Activated CD4-positive, alpha-beta T cell treated with anti-CD3 and anti-CD28 coated beads, Interleukin-2, amount 10 ng/mL, durations not matched to agents 24 days and 14 days (primary cell): ENCODE results near the gene MYBPC2. TPM values are rescaled to one million over a fixed set of nuclear protein-coding genes. Genes with fewer than 3 reads are reported as not detected.

Source experiments
- DNase-seq: peaks from one replicate; pipeline ENCODE4 v3.0.0; 2022
- H3K27ac Mint-ChIP-seq: one replicate; pipeline ENCODE4 v1.8.0; 2022; ENCODE audit warnings: mild to moderate bottlenecking, mixed read lengths
- H3K27me3 Mint-ChIP-seq: one replicate; pipeline ENCODE4 v1.8.0; 2022; ENCODE audit warnings: mixed read lengths
- H3K36me3 Mint-ChIP-seq: one replicate; pipeline ENCODE4 v1.8.0; 2022; ENCODE audit warnings: low read depth, mild to moderate bottlenecking, mixed read lengths
- H3K4me1 Mint-ChIP-seq: one replicate; pipeline ENCODE4 v1.8.0; 2021; ENCODE audit warnings: mixed read lengths
- H3K4me3 Mint-ChIP-seq: one replicate; pipeline ENCODE4 v1.8.0; 2022; ENCODE audit warnings: mild to moderate bottlenecking, moderate library complexity, mixed read lengths
- H3K9me3 Mint-ChIP-seq: one replicate; pipeline ENCODE4 v1.8.0; 2021; ENCODE audit warnings: mixed read lengths
- intact Hi-C: fragments of 100-400 bp; cut with micrococcal nuclease; formaldehyde crosslinking; loops from one replicate; pipeline ENCODE4 v1.15.1; 2023
- total RNA-seq: library from RNA; stranded (reverse); gene quantifications from 2 replicates; pipeline ENCODE4 v1.2.3, GENCODE V29; 2022

Gene MYBPC2
- total RNA-seq, 1 donor from 2014 or later, result 0.26 TPM

- Mint-ChIP-seq H3K36me3 (peaks cover 6% of the 10 kb centered on the region), H3K27ac (no peak overlapping the region), H3K4me3 (no peak overlapping the region), H3K27me3 (peaks cover 10% of the 10 kb centered on the region), H3K9me3 (no peaks in the 10 kb centered on the region), H3K4me1 (peaks cover 15% of the 10 kb centered on the region)
- DNase-seq, result no peak
- intact Hi-C loops, result no loop called here
Observed at GRCh38 chr19:50493171-50493570, 60.5 kb downstream of the MYBPC2 start.

- Mint-ChIP-seq H3K36me3 (peaks cover 6% of the 10 kb centered on the region), H3K9me3 (no peaks in the 10 kb centered on the region), H3K27me3 (peaks cover 10% of the 10 kb centered on the region), H3K4me1 (peaks cover 15% of the 10 kb centered on the region), H3K4me3 (no peak overlapping the region), H3K27ac (no peak overlapping the region)
- intact Hi-C loops, result no loop called here
- no peak for DNase-seq
Observed at GRCh38 chr19:50494186-50495019, 61.7 kb downstream of the MYBPC2 start.

DNA sequence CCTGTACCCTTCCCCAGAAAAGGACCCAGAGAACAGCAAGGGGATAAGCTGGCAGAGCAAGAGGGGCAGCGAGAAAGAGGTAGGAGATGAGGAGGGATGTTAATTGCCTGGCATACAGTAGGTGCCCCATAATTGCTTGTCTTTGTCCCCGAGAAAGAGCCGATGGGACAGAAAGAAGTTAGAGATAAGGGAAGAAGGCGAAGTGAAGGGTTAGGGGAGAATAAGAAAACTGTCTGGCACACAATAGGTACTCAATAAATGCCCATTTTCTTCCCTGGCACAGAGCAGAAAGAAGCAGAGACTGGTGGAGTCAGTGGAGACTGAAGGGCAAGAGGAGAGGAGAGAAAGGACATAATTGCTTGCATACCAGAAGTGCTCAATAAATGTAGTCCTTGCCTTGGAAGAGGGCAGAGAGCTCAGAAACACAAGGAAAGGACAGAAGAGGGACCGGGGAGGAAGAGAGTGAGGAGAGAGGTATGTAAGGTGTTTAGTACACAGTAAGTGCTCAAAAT lies 62.4 kb downstream of the MYBPC2 start:
- no peak for DNase-seq
- intact Hi-C loops, result no loop called here
- Mint-ChIP-seq H3K4me1 (peaks cover 15% of the 10 kb centered on the region), H3K36me3 (peaks cover 2% of the 10 kb centered on the region), H3K27ac (no peak overlapping the region), H3K27me3 (peaks cover 10% of the 10 kb centered on the region), H3K4me3 (no peak overlapping the region), H3K9me3 (no peaks in the 10 kb centered on the region)

- Mint-ChIP-seq H3K9me3 (no peaks in the 10 kb centered on the region), H3K27ac (no peak overlapping the region), H3K4me3 (no peak overlapping the region), H3K27me3 (peaks cover 9% of the 10 kb centered on the region), H3K36me3 (peaks cover 2% of the 10 kb centered on the region), H3K4me1 (peaks cover 11% of the 10 kb centered on the region)
- intact Hi-C loops, result no loop called here
- no peak for DNase-seq
Observed at GRCh38 chr19:50496189-50497021, 63.7 kb downstream of the MYBPC2 start.

- H3K4me1 Mint-ChIP-seq, result peaks cover 5% of the 10 kb centered on the region
- intact Hi-C loops, result no loop called here
Observed at GRCh38 chr19:50497022-50497405, 64.3 kb downstream of the MYBPC2 start.

GRCh38 chr19:50498219-50499056 lies 65.7 kb downstream of the MYBPC2 start:
- Mint-ChIP-seq H3K9me3 (no peaks in the 10 kb centered on the region), H3K4me1 (no peaks in the 10 kb centered on the region), H3K36me3 (no peaks in the 10 kb centered on the region), H3K27me3 (no peaks in the 10 kb centered on the region), H3K4me3 (no peak overlapping the region), H3K27ac (no peak overlapping the region)
- intact Hi-C loops, result no loop called here
- DNase-seq, result no peak

More at GRCh38 chr19:50497022-50497405, 64.3 kb downstream of the MYBPC2 start:
- DNase-seq, result no peak
- no peak overlapping the region for H3K27ac Mint-ChIP-seq
- H3K4me3 Mint-ChIP-seq, result no peak overlapping the region
- H3K27me3 Mint-ChIP-seq, result peaks cover 3% of the 10 kb centered on the region
- no peaks in the 10 kb centered on the region for H3K9me3 Mint-ChIP-seq
- no peaks in the 10 kb centered on the region for H3K36me3 Mint-ChIP-seq

DNA sequence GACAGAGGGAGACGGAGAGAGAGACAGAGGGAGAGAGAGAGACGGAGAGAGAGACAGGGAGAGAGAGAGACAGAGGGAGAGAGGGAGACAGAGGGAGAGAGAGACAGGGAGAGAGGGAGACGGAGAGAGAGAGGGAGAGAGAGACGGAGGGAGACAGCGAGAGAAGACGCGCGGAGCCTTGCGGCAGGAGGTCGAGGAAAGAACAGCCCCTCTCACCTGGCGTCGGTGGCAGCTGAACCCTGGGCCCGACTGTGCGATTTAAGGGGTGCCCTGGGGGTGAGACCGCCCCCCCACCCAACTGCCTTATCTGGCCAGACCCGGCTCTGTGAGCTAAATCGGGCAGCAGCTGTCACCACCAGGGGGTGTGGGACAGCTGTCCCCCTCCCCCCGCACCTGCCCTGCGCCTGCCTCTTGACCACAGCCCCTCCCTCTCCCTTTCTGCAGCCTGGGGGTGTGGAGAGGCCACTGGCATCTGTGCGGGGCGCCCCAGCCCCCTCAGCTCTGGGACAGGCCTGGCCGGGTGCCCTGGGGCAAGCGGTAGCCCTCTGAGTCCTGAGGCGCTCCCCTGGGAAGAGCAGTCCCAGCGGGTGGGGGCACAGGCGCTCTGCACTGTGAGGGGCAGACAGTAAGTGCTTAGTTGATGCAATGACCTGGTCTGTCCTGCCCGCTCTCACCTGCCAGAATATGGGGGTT lies 67.5 kb downstream of the MYBPC2 start:
- Mint-ChIP-seq H3K27ac (no peak overlapping the region), H3K4me1 (no peaks in the 10 kb centered on the region), H3K27me3 (no peaks in the 10 kb centered on the region), H3K9me3 (no peaks in the 10 kb centered on the region), H3K4me3 (no peak overlapping the region), H3K36me3 (peaks cover 2% of the 10 kb centered on the region)
- intact Hi-C loops, result no loop called here
- DNase-seq, result peak; percentile 61

DNA sequence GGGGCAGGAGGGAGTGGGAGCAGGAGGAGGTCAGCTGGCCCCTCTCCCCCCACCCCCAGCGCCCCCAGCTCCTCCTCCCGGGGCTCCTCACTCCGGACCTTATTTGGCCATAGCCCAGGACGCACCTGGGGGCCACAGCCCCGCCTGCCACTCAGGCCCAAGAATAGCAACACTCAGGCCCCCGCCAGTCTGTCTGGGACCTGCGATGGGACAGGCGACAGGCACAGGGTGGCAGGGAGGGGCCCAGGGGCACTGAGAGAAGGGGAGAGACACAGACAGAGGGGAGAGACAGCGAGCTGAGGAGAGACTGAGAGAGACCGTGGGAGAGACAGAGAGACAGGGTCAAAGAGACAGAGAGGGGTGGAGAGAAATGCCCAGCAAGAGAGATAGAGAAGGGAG lies 68.1 kb downstream of the MYBPC2 start:
- Mint-ChIP-seq H3K27ac (no peak overlapping the region), H3K4me3 (no peak overlapping the region), H3K27me3 (no peaks in the 10 kb centered on the region), H3K4me1 (no peaks in the 10 kb centered on the region), H3K9me3 (no peaks in the 10 kb centered on the region), H3K36me3 (peaks cover 4% of the 10 kb centered on the region)
- peak; percentile 54 for DNase-seq
- intact Hi-C loops, result no loop called here

DNA sequence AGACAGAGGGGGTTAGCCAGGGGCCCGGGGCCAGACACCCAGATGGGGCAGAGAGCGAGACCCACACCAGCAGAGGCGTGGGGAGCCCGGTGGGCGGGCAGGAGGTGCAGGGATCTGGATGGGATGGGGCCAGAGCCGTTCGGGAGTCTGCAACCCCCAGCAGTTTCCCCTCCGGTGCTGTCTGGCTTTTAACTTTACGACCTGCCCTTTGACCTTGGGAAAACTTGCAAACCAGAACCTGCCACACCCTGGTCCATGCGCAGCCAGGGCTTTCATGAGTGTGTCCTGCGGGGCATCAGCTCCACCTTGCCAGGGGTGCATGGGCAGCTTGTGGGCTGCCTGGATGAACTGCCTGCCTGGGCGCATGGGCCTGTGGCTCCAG lies 68.5 kb downstream of the MYBPC2 start:
- intact Hi-C loops, result no loop called here
- H3K4me3 Mint-ChIP-seq, result no peak overlapping the region
- no peaks in the 10 kb centered on the region for H3K9me3 Mint-ChIP-seq
- no peaks in the 10 kb centered on the region for H3K27me3 Mint-ChIP-seq
- no peaks in the 10 kb centered on the region for H3K4me1 Mint-ChIP-seq
- DNase-seq, result peak; percentile 57
- H3K27ac Mint-ChIP-seq, result no peak overlapping the region
- peaks cover 4% of the 10 kb centered on the region for H3K36me3 Mint-ChIP-seq

- Mint-ChIP-seq H3K9me3 (no peaks in the 10 kb centered on the region), H3K27me3 (no peaks in the 10 kb centered on the region), H3K36me3 (peaks cover 4% of the 10 kb centered on the region), H3K4me1 (no peaks in the 10 kb centered on the region), H3K4me3 (no peak overlapping the region), H3K27ac (no peak overlapping the region)
- DNase-seq, result no peak
- intact Hi-C loops, result no loop called here
Observed at GRCh38 chr19:50501568-50502475, 69.1 kb downstream of the MYBPC2 start.

DNA sequence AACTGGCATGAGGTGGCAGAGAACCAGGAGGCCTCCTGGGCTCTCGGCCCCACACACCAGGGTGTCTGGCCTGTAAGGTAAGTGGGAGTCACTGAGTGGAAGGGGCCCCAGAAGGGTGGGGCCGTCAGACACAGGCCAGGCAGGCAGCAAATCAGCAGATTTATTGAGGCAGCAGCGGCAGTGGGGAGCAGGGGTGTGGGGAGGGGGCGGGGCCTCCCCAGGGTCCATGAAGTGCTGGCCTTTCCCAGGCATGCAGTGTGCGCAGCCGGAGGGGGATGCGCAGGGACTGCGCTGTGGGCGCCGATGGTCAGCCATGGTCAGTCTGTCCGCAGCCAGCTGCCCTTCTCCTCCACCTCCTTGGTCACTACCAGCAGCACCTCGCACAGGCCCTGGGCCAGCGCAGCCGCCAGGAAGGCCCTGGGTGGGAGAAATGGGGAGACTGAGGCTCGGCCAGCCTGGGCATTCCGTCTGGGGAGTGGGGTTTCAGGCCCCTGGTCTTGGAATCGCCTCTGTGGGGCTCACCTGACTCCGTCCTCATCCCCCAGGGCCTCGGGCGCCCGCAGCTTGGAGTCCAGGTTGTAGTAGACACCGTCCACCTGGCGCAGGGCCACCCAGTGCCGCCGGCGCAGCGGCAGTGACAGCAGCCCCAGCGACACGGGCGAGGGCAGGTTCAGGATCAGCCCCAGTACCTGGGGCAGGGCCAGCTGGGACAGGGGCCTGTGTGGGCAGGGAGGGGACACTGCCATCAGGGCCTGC lies 73.3 kb downstream of the MYBPC2 start:
- no peak for DNase-seq
- Mint-ChIP-seq H3K36me3 (peaks cover 15% of the 10 kb centered on the region), H3K4me1 (peaks cover 15% of the 10 kb centered on the region), H3K9me3 (no peaks in the 10 kb centered on the region), H3K27ac (no peak overlapping the region), H3K4me3 (no peak overlapping the region), H3K27me3 (no peaks in the 10 kb centered on the region)
- intact Hi-C loops, result no loop called here

DNA sequence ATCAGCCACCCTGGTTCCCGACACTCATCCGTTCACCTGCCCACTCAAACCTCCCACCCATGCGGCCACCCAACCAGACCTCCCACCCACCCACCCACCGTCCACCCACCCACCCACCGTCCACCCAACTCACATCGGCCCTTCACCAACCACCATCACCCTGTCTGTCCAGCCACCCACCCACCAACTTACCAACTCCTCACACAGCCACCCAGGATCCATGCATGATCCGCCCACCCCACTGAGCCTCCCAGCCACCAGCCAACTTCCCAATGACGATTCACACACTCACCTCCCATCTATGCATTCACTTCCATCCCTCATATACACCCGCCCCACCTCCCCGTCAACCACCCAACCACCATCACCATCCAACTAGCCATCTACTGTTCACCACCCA lies 74.0 kb downstream of the MYBPC2 start:
- Mint-ChIP-seq H3K27ac (no peak overlapping the region), H3K9me3 (no peaks in the 10 kb centered on the region), H3K4me1 (peaks cover 19% of the 10 kb centered on the region), H3K36me3 (peaks cover 17% of the 10 kb centered on the region), H3K27me3 (peaks cover 2% of the 10 kb centered on the region), H3K4me3 (no peak overlapping the region)
- no peak for DNase-seq
- intact Hi-C loops, result no loop called here
